Trophoblast cell (in vitro differentiated cells and primary cell): Measurements from ENCODE around the gene MRC2.

Experiments
- DNase-seq, 2 donors: peaks; one replicate each; pipeline ENCODE4 v3.0.0-alpha.2; 2016
- H2AFZ ChIP-seq: 2 replicates; pipeline ENCODE4 v1.6.1; 2013; ENCODE audit warnings: low read length, moderate library complexity, mild to moderate bottlenecking; ENCODE audit not compliant: insufficient read depth, poor library complexity
- H2AK5ac ChIP-seq: 2 replicates; pipeline ENCODE4 v1.6.1; 2013; ENCODE audit warnings: mild to moderate bottlenecking, low read length
- H2BK120ac ChIP-seq: 2 replicates; pipeline ENCODE4 v1.6.1; 2013; ENCODE audit warnings: low read length, mild to moderate bottlenecking, moderate library complexity; ENCODE audit not compliant: insufficient read depth, poor library complexity
- H2BK12ac ChIP-seq: 2 replicates; pipeline ENCODE4 v1.6.1; 2013; ENCODE audit warnings: mild to moderate bottlenecking, low read length, moderate library complexity
- H2BK5ac ChIP-seq: 2 replicates; pipeline ENCODE4 v1.6.1; 2013; ENCODE audit warnings: low read length, low read depth, moderate library complexity, mild to moderate bottlenecking; ENCODE audit not compliant: poor library complexity
- H3K14ac ChIP-seq: 2 replicates; pipeline ENCODE4 v1.6.1; 2013; ENCODE audit warnings: mild to moderate bottlenecking, low read length
- H3K18ac ChIP-seq: 2 replicates; pipeline ENCODE4 v1.6.1; 2013; ENCODE audit warnings: mild to moderate bottlenecking, low read length
- H3K23ac ChIP-seq: 2 replicates; pipeline ENCODE4 v1.6.1; 2013; ENCODE audit warnings: low read length
- H3K27ac ChIP-seq: 2 replicates; pipeline ENCODE4 v1.5.1; 2013; ENCODE audit warnings: low read depth, mild to moderate bottlenecking, inconsistent platforms, low read length, moderate library complexity
- H3K27me3 ChIP-seq: 2 replicates; pipeline ENCODE4 v1.6.1; 2013; ENCODE audit warnings: inconsistent platforms, mild to moderate bottlenecking, low read length, moderate library complexity; ENCODE audit not compliant: insufficient read depth
- H3K36me3 ChIP-seq, 2 experiments: 1 replicate in 1 of 2; 2 replicates in 1 of 2; pipeline ENCODE4 v1.6.1; 2013; ENCODE audit warnings: low read length in 2 of 2, mild to moderate bottlenecking in 2 of 2, moderate library complexity in 1 of 2; ENCODE audit not compliant: insufficient read depth in 2 of 2, control insufficient read depth in 1 of 2
- H3K4ac ChIP-seq: 2 replicates; pipeline ENCODE4 v1.6.1; 2013; ENCODE audit warnings: low read depth, mild to moderate bottlenecking, low read length, moderate library complexity
- H3K4me1 ChIP-seq, 2 experiments: 1 replicate in 1 of 2; 2 replicates in 1 of 2; pipeline ENCODE4 v1.6.1; 2013; ENCODE audit warnings: low read length in 2 of 2, mild to moderate bottlenecking in 2 of 2, moderate library complexity in 1 of 2; ENCODE audit not compliant: insufficient read depth in 2 of 2, control insufficient read depth in 1 of 2
- H3K4me2 ChIP-seq: 2 replicates; pipeline ENCODE4 v1.6.1; 2013; ENCODE audit warnings: inconsistent platforms, mild to moderate bottlenecking, low read length, moderate library complexity
- H3K4me3 ChIP-seq: 2 replicates; pipeline ENCODE4 v1.5.1; 2013; ENCODE audit warnings: mild to moderate bottlenecking, low read depth, low read length, inconsistent platforms
- H3K79me1 ChIP-seq: one replicate; pipeline ENCODE4 v1.6.1; 2013; ENCODE audit warnings: low read length
- H3K79me2 ChIP-seq: 2 replicates; pipeline ENCODE4 v1.6.1; 2013; ENCODE audit warnings: low read length, mild to moderate bottlenecking; ENCODE audit not compliant: control insufficient read depth, insufficient read depth, poor library complexity
- H3K9ac ChIP-seq: 2 replicates; pipeline ENCODE4 v1.6.1; 2013; ENCODE audit warnings: mild to moderate bottlenecking, low read length
- H3K9me3 ChIP-seq: 2 replicates; pipeline ENCODE4 v1.6.1; 2013; ENCODE audit warnings: low read depth, mild to moderate bottlenecking, control low read depth, inconsistent platforms, low read length; ENCODE audit not compliant: insufficient read depth
- H4K12ac ChIP-seq: 2 replicates; pipeline ENCODE4 v1.6.1; 2013; ENCODE audit warnings: low read depth, mild to moderate bottlenecking, low read length, moderate library complexity
- H4K8ac ChIP-seq: 2 replicates; pipeline ENCODE4 v1.6.1; 2013; ENCODE audit warnings: low read depth, mild to moderate bottlenecking, low read length, moderate library complexity
- H4K91ac ChIP-seq: one replicate; pipeline ENCODE4 v1.6.1; 2013; ENCODE audit warnings: low read depth, mild to moderate bottlenecking, low read length, moderate library complexity
- WGBS: extraction: QIAGEN DNeasy Blood & Tissue Kit; methylation state at CpG from one replicate; pipeline ENCODE4 v1.1.7; 2013; ENCODE audit warnings: missing lambda C conversion rate; ENCODE audit not compliant: insufficient read length, insufficient coverage; ENCODE audit errors: extremely low coverage; 5-methylcytosine and 5-hydroxymethylcytosine counted together

The MRC2 gene

GRCh38 chr17:62702746-62703260 is 75.3 kb downstream of the MRC2 start:
- Histone ChIP-seq H3K4me2 (no peak overlapping the region), H3K27ac (no peak overlapping the region), H3K79me1 (peaks cover 31% of the 10 kb centered on the region), H4K12ac (no peak overlapping the region), H2BK12ac (peak overlapping the region; percentile 15), H3K79me2 (peaks cover 19% of the 10 kb centered on the region), H3K36me3 (peaks cover 0 to 2% of the 10 kb centered on the region in 2 experiments), H3K23ac (no peak overlapping the region), H3K14ac (no peak overlapping the region), H3K4me3 (no peak overlapping the region), H3K4ac (no peak overlapping the region), H3K4me1 (peaks cover 11 to 20% of the 10 kb centered on the region in 2 experiments), H4K91ac (peak overlapping the region; percentile 77), H2AK5ac (peak overlapping the region; percentile 4), H3K9me3 (no peaks in the 10 kb centered on the region), H2BK120ac (no peak overlapping the region), H3K27me3 (no peaks in the 10 kb centered on the region), H3K9ac (no peak overlapping the region), H4K8ac (no peak overlapping the region), H3K18ac (peak overlapping the region; percentile 30), H2AFZ (no peak overlapping the region), H2BK5ac (no peak overlapping the region)
- no peak for DNase-seq
- WGBS: no CpG with 5 or more reads among the region's 6 CpGs

- peaks cover 31% of the 10 kb centered on the region for H3K79me1 ChIP-seq
- peak overlapping the region; percentile 10 for H3K9ac ChIP-seq
- H3K4me1 ChIP-seq: peaks cover 11 to 20% of the 10 kb centered on the region in 2 experiments
- no peak overlapping the region for H3K4me3 ChIP-seq
- H3K9me3 ChIP-seq: no peaks in the 10 kb centered on the region
- H3K23ac ChIP-seq: no peak overlapping the region
- no peak overlapping the region for H3K27ac ChIP-seq
- H4K91ac ChIP-seq: peak overlapping the region; percentile 77
- no peaks in the 10 kb centered on the region for H3K27me3 ChIP-seq
- no peak for DNase-seq
- no peak overlapping the region for H4K8ac ChIP-seq
- peaks cover 19% of the 10 kb centered on the region for H3K79me2 ChIP-seq
- no peak overlapping the region for H2AFZ ChIP-seq
- H4K12ac ChIP-seq: no peak overlapping the region
- H2BK120ac ChIP-seq: peak overlapping the region; percentile 75
- peak overlapping the region; percentile 15 for H2BK12ac ChIP-seq
- peak overlapping the region; percentile 0 for H3K18ac ChIP-seq
- peaks cover 0 to 2% of the 10 kb centered on the region in 2 experiments for H3K36me3 ChIP-seq
- peak overlapping the region; percentile 58 for H2AK5ac ChIP-seq
- no peak overlapping the region for H2BK5ac ChIP-seq
- no peak overlapping the region for H3K14ac ChIP-seq
- peak overlapping the region; percentile 39 for H3K4me2 ChIP-seq
- no CpG with 5 or more reads among the region's 16 CpGs for WGBS
- H3K4ac ChIP-seq: no peak overlapping the region
Observed at GRCh38 chr17:62703261-62703775, 75.8 kb downstream of the MRC2 start.

GRCh38 chr17:62703776-62704380 is 76.4 kb downstream of the MRC2 start:
- no CpG with 5 or more reads among the region's 80 CpGs for WGBS
- peak overlapping the region; percentile 75 for H3K4me2 ChIP-seq

GRCh38 chr17:62704381-62704971 is 77.0 kb downstream of the MRC2 start:
- no peak overlapping the region for H3K23ac ChIP-seq
- peaks cover 31% of the 10 kb centered on the region for H3K79me1 ChIP-seq
- peak overlapping the region; percentile 75 for H3K4me2 ChIP-seq
- H2AK5ac ChIP-seq: peak overlapping the region; percentile 15
- peaks cover 2% of the 10 kb centered on the region in 2 experiments for H3K36me3 ChIP-seq
- H3K27me3 ChIP-seq: no peaks in the 10 kb centered on the region
- H4K91ac ChIP-seq: peak overlapping the region; percentile 99
- peak overlapping the region; percentile 91 for H3K14ac ChIP-seq
- peak overlapping the region; percentile 92 for H2BK120ac ChIP-seq
- peaks cover 3% of the 10 kb centered on the region for H3K9me3 ChIP-seq
- H3K27ac ChIP-seq: peak overlapping the region; percentile 90
- DNase-seq: peak; percentile 27 to 61
- peak overlapping the region; percentile 77 for H3K4me3 ChIP-seq
- H2AFZ ChIP-seq: peak overlapping the region; percentile 19
- WGBS: no CpG with 5 or more reads among the region's 31 CpGs
- H3K18ac ChIP-seq: peak overlapping the region; percentile 89
- peak overlapping the region; percentile 94 for H2BK5ac ChIP-seq
- peak overlapping the region; percentile 75 for H4K12ac ChIP-seq
- H3K4me1 ChIP-seq: peaks cover 11 to 20% of the 10 kb centered on the region in 2 experiments
- peak overlapping the region; percentile 87 for H3K4ac ChIP-seq
- H3K79me2 ChIP-seq: peaks cover 19% of the 10 kb centered on the region
- peak overlapping the region; percentile 85 for H4K8ac ChIP-seq
- H3K9ac ChIP-seq: peak overlapping the region; percentile 97
- peak overlapping the region; percentile 53 for H2BK12ac ChIP-seq

More at GRCh38 chr17:62703776-62704380, 76.4 kb downstream of the MRC2 start:
- Histone ChIP-seq H3K4me3 (peak overlapping the region; percentile 77), H4K8ac (peak overlapping the region; percentile 85), H3K4me1 (peaks cover 11 to 20% of the 10 kb centered on the region in 2 experiments), H2BK12ac (peak overlapping the region; percentile 15), H3K27ac (peak overlapping the region; percentile 90), H3K79me2 (peaks cover 19% of the 10 kb centered on the region), H3K23ac (no peak overlapping the region), H3K18ac (peak overlapping the region; percentile 89), H3K9ac (peak overlapping the region; percentile 97), H2BK120ac (peak overlapping the region; percentile 92), H3K4ac (peak overlapping the region; percentile 87), H3K27me3 (no peaks in the 10 kb centered on the region), H4K91ac (peak overlapping the region; percentile 99), H4K12ac (no peak overlapping the region), H3K79me1 (peaks cover 31% of the 10 kb centered on the region), H3K9me3 (peaks cover 3% of the 10 kb centered on the region), H2AK5ac (peak overlapping the region; percentile 58), H3K14ac (peak overlapping the region; percentile 91), H3K36me3 (peaks cover under 1 to 2% of the 10 kb centered on the region in 2 experiments), H2BK5ac (peak overlapping the region; percentile 94), H2AFZ (peak overlapping the region; percentile 35)
- DNase-seq: peak; percentile 36 to 78
